Measurements from ENCODE around the gene FAM114A1.

DNA sequence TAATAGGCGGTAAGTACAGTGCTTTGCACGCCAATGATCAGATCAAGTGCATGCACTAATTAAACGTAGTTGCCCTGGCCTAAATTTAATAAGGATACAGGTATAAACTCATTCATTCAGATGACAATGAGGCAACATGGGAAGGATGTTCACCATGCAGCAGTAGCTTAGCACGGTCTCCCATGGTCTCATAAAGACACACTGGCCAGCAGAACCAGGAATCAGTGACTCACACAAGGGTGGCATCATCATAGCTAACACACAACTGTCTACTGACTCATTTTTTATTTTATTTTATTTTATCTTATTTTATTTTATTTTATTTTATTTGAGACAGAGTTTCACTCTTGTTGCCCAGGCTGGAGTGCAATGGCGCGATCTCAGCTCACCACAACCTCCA is 121.9 kb downstream of the FAM114A1 start:
- TF ChIP-seq POLR2A (IDR thresholded peaks at IDR 0.05) (no peak), CTCF (IDR thresholded peaks at IDR 0.05) (no peak), EP300 (IDR thresholded peaks at IDR 0.05) (no peak)

All from ovary (tissue), 3 donors.